NCI-H526 (cell line): Measurements from ENCODE around the gene TSPAN9.

ENCODE experiments used
- DNase-seq, 2 experiments: peaks; one replicate each; lab custom pipeline; 2025; lab: John Stamatoyannopoulos, UW

Gene TSPAN9, protein sequence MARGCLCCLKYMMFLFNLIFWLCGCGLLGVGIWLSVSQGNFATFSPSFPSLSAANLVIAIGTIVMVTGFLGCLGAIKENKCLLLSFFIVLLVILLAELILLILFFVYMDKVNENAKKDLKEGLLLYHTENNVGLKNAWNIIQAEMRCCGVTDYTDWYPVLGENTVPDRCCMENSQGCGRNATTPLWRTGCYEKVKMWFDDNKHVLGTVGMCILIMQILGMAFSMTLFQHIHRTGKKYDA

GRCh38 chr12:3076730-3077571, at the start of gene TSPAN9:
Gene TSPAN9, plus strand, starts transcription at chr12:3077379. Its CDS starts 123,815 bp downstream, at chr12:3201194.
- peak; percentile 11 to 82 for DNase-seq

DNA sequence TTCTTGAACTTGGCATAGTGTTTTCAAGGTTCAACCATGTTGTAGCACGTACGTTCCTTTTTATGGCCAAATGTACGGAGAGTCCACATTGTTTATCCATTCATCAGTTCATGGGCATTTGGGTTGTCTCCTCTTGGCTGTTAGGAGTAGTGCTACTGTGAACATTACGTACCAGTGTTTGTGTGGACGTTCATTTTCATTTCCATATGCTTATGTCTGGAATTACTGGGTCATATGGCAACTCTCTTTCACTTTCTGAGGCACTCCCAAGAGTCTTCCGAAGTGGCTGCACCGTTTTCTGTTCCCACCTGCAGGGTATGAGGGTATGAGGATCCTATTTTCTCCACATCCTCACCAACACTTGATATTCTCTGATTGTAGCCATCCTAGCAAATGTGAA, 49.1 kb upstream of the TSPAN9 start:
- DNase-seq, result no peak

DNA sequence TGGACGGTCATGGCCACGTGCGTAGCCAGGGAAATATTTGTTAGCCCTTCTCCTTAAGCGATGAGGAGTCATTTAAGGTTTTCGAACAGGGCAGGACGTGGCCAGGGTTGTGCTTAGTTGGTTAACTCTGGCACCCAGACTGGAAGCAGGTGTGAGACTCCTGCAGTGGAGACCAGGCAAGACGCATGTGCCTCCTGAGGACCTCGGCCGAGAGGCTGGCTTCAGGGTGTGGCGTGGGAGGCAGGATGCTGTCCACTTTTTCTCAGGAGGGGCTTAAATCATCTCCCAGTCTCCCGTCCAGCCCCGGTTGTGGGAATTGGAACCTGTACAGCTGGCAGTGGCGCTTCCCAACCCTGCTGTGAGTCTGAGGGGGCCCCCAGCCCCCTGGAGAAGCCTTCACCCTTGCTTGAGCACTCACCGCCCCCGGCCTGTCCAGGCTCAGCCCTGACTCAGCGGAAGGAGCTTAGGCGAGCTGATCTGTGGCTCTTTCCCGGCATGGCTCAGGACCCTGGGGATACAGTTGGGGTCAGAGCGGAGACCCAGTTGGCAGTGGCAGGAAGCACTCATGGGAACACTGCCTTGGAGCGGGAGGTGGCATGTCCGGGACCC, 46.3 kb upstream of the TSPAN9 start:
- no peak for DNase-seq

GRCh38 chr12:3032161-3032560, 45.0 kb upstream of the TSPAN9 start:
- no peak for DNase-seq

DNA sequence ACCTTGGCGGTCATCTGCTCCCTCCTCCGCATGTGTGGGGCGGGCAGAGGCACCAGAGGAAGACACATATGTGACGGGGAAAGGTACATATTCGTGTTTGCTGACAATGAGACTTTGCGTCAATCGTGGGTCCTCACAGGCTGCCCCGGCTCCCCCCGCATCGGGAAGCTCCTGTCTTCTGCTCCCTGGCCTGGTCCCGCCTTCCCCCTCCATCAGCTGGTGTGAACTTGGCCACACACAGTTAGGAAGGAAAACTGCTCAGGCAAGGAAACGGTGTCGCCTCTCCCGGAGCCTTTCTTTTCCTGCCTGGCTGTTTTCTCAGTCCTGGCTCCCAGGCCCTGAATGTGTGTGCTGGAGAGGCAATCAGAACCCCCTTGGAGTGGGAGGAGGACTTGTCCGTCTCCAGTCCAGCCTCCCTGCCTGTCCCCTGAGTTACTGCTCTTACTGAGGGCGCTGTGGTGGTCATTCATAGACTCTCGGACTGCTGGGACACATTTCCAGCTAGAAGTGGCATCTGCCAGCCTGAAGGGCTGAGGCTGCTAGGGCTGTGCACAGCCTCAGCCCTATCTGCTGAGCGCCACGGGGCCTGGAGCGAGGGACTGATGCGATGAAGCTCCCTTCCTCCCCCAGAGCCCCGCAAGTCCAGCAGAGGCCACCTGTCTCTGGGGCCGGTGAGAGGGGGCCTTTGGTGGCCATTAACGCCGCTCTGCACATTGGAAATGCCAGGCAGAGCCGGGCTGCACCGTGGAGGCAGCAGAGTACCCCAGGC, 44.2 kb upstream of the TSPAN9 start:
- no peak for DNase-seq

- no peak for DNase-seq
Observed at GRCh38 chr12:3033539-3033867, 43.7 kb upstream of the TSPAN9 start.

DNA sequence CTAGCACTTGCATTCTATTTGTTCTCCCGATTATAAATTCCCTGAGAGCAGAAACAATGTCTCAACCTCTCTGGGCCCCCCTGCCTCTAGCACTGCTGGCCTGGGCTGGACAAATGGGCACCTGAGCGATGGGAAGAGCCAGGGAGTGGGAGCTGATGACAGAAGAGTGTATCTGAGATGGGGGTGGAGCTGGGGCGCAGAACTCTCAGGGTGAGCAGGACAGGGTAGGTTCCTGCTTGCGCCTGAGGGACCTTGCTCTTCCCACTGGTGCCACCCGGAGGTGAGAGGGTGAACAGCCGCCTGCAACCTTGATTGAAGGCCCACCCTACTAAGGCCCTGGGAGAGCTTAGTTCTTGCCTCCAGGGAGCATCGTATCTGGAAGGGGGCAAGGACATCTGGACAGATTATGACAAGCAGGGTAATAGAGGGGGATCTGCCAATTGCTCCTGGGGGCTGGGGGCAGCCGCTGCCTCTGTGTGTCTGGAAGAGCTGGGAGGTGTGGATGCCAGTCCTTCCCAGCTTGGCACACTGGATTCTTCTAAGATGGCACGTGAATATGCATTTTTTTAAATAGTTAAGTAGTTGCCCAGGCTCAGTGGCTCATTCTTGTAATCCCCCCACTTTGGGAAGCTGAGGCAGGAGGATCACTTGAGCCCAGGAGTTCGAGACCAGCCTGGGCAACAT, 43.0 kb upstream of the TSPAN9 start:
- peak; percentile 52 to 85 for DNase-seq

- DNase-seq, result no peak
Observed at GRCh38 chr12:3035171-3035570, 42.0 kb upstream of the TSPAN9 start.

- no peak for DNase-seq
Observed at GRCh38 chr12:3035815-3036702, 41.1 kb upstream of the TSPAN9 start.

GRCh38 chr12:3036901-3037600, 40.1 kb upstream of the TSPAN9 start:
- DNase-seq, result no peak

DNA sequence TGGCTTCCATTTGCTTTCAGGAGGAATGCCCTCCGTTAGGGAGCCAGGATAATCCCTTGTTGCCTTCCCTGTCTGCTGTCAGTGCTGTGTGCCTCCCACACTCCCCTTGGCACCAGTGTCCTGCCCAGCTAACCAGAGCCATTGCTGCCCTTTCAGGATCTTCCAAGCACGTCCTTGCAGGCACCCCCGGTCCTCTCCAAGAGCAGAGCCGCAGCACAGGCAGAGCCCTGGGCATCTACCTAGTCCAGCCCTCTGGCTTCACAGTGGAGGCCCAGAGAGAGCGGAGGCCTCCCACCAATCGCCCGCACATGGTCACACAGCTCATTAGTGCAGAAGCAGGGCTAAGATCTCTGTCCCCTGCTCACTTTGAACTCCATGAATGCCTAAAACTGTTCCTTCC, 39.0 kb upstream of the TSPAN9 start:
- no peak for DNase-seq

DNA sequence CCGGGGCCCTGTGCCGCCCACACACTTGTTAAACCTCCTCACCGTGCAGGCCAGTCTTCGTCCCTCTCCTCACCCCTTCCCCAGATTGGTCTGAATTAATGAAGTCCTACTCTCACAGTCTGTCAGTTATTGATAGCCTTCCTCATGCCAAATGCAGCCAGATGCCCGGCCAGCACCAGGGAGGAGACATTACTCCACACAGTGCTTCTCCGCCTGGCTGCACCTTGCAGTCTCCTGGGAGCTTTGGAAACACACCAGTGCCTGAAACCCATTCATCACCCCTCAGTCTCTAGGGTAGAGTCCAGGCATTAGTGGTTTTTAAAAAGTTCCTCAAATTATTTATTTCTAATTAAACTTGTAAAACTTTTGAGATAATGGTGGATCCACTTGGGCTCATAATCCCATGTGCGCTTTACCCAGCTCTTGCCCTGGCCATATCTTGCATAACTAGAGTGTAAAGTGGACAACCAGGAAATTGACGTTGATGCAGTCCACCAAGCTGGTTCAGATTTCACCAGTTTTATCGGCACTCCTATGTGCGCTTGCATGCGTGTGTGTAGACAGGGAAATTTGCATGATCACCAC, 38.2 kb upstream of the TSPAN9 start:
- peak in 1 of 2 experiments; percentile 56 for DNase-seq

GRCh38 chr12:3040026-3040656, 37.0 kb upstream of the TSPAN9 start:
- no peak for DNase-seq

DNA sequence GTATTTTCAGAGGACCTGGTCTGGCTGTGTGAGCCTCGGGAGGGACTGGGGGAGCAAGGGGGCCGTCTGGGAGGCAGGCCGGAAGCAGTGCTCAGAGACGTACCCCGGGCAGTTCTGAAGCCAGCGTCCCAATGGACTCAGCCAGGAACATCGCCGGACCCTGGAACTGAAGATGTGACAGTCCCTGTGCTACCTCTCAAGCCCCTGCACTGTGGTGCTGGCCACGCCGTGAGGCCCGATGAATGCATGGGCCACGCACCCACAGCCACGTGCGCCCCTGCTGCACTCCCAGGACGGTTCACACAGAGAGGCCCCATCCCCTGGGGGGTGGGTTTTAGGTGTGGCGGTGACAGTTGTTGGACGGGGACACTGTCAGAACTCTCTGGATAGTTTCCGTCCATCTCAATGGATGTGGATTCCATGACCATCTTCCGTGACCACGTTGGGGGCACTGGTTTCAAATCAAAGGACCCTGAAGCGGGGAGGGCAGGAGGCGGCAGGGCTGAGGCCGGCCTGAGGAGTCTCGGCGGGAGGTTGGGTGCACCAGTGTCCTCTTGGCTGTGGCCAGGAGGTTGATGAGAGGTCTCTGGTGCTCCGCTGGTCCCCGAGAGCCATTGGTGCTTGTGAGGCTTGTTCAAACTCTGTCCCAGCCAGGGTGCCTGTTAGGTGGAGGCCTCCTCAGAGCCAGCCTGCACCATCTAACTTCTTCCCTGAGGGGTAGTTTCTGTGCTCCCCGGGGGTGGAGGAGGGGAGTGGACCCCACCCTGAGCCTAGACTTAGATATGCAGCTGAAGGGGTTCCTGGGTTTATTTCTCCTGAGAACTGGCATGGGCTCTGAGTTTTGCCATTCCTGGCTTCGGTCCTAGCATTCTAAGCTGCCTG, 36.3 kb upstream of the TSPAN9 start:
- no peak for DNase-seq

GRCh38 chr12:3041558-3042164, 35.5 kb upstream of the TSPAN9 start:
- peak; percentile 82 to 91 for DNase-seq

GRCh38 chr12:3042394-3042793, 34.8 kb upstream of the TSPAN9 start:
- DNase-seq, result peak in 1 of 2 experiments; percentile 45

DNA sequence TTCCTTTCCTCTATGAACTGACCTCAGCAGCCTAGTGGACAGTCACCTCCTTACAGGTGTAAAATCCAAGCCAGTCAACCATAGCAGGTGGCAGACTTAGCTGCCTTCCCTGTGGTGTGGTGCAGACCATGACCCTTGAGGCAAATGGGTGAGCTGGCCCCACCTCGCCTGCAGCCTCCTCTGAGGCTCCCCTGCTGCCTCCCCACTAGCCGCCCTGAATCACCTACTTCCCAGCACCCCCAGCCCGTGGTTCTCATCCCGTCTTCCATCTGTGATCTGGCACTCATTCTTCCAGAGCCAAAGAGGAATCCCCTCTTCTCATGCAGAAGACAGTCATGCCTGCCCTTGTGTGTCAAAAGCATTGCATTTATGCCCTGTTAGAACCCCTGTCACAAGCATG, 34.4 kb upstream of the TSPAN9 start:
- DNase-seq, result no peak

DNA sequence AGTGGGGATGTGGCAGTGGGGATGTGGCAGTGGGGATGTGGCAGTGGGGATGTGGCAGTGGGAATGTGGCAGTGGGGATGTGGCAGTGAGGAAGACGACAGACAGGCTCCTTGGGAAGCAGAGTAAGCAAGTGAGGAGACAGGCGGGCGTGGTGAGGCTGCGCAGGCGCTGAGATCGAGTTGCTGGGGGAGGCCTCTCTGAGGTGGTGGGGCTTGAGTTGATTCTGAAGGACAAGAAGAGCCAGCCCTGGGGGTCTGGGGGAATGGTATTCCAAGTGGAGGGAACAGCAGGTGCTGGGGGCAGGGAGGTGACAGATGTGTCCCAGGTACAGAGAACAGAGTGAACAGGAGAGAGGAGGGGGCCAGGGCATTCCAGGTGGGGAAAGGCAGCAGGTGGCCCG, 33.8 kb upstream of the TSPAN9 start:
- DNase-seq, result no peak
